ENCODE data around the gene NXPH4. TPM values are rescaled to one million over a fixed set of nuclear protein-coding genes. Genes with fewer than 3 reads are reported as not detected.
A peak's percentile ranks its signal among the peaks of the same experiment; 100 is the strongest.

Gene NXPH4
- polyA plus RNA-seq, 1 donor: 4.2 TPM

GRCh38 chr12:57218030-57218853, 1.6 kb downstream of the NXPH4 start:
- no peak for DNase-seq

DNA sequence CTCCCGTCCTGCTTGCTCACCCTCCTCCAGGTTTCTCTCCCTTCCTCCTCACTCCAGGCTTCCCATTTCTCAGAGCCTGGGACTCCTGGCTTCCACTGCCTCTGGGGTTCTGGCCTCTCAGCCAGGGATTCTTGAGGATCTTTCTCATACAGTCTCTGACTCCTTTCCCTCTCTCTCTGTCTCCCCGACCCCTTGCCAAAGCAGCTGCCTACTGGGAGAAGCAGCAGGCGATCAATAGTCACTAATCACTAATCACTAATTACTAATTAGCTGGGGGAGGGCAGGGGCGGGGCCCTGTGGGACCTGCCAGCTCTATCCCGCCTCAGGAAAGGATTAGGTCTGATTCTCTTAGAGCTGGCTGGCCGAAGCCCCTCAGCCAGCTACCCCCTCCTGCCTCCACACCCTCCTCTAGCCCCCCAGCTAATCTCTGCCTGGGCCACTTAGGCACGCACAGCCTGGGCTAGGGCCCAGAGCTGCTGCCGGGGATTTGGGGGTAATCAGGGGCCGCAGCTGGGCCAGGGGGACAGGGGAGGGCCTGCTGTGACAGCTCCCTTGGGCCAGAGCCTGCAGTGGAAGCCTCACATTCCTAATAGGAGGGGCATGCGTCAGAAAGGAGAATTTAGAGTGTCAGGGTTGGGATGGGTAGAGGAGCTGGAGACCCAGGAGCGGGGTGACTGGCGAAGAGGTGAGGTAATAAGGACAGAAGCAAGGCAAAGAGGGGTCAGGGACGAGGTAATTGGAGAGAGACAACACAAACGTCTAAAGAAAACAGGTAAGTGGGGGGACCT, 2.8 kb downstream of the NXPH4 start:
- no peak for DNase-seq

DNA sequence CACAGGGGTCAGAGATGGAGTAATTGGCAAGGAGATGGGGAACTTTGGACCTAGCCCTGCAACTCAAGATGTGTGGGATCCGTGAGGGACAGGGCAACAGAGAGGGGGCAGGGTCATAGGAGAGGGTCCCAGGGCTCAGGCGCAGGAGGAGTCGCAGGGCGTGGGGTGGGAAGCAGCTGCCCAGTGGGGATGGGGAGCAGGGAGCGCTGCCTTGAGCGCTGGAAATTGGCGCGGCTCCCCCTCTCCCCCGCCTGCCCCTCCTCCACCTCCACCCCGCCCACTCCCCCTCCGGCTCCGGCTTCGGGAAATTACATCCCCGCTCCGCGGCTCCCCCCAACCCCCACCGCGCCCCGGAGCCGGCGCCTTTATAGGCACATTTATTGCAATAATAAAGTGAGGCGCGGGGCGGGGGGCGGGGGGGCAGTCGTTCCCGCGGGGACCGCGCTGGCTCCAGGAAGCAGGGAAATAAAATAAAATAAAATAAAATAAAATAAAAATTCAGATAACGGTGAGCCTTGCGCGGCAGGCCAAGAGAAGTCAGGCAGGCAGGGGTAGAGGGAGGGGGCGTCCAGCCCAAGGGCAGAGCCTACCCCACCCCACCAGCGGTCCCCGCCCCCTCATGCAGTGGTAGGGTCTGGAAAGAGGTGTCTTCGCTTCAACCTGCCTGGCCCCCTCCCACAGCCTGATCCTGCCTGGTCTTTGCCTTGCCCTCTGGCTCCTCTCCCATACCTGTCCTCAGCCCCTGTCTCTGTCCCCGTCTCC, 3.6 kb downstream of the NXPH4 start:
- DNase-seq: no peak

DNA sequence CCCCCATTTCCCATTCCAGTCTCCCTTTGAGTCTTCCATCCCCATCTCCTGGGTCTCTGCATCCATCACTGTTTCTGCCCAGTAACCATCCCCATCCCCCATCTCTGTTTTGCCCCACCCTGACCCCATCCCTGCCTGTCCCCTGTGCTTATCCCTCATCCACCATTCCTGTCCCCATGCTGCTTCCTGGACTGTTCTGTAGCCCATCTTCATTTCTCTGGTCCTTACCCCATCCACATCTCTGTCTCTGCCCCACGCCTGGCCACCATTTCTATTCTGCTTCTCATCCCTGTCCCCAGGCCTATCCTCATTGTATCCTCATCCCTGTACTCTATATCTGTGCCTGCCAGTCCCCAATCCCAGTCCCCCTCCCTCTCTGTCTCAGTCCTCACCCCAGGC, 4.2 kb downstream of the NXPH4 start:
- DNase-seq: no peak

DNA sequence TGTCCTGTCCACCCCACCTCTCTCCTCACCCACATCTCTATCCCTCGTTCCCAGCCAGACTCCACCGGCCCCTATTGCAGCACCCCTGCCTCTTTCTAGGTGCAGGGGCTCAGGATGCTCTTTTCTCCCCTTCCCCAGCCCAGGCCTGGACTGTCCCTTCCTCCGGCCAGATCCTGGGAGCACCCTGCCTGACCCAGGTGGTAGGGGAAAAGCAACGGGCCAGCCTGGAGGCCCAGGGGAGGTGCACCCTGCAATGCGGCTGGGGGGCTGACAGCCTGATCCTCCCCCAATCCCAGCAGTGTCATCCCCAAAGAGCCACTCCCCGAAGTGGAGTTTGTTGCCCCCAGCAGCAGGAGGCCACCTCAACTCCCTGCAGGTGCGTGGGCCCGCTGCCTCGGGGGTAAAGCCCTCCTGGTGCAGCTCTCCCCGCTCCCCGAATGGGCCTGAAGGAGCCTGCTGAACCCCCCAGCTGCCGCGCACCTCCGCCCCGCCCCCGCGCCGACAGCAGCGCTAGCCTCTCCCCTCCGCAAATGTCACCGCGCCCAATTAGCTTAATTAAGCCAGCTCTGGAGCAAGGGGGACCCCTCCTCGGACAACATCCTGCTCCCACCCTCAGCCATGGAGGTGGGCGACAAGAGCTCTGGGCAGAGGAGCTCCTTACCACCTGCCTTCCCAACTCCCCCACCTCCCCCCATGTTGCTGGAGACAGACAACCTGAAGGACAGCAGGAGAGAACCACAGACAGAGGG, 4.7 kb downstream of the NXPH4 start:
- no peak for DNase-seq

DNA sequence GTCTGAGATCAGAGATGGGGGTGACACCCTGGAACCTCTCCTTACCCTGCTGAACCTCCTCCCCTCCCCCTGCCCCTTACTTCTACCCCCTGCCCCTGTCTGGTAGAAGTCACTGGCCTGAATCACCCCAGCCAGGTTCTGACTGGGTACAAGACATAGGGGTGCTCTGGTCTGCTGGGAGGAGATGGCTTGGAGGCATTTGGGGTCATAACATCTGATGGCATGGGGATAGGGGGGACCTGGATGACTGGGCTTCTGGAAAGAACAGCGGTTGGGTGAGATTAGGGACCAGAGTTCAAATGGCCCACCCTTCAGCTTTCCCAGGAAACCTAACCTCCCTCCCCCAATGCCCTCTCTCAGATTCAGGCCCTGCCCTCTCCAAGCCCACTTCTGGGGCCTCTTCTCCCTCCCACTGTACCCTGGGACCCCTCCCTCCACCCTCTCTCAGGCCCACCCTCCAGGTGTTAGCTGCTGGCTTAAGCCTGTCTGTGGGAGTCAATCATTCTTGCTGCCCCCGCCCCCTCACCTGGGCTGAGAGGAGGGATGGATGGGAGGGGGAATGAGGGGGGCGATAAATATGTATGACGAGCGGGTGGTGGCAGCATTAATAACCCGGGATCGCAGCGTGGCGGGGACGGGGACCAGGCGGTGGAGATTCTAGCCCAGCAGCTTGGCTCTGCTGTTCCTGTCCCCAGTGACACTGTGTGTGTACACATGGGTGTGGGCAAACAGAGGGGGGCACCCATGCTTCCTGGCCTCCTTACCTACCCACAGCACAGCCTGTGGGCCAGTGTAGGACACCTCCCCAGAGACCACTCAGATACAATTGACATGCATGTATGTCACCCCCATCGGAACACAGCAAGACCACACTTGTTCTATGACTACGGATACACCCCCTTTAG, 5.9 kb downstream of the NXPH4 start:
- DNase-seq: no peak

DNA sequence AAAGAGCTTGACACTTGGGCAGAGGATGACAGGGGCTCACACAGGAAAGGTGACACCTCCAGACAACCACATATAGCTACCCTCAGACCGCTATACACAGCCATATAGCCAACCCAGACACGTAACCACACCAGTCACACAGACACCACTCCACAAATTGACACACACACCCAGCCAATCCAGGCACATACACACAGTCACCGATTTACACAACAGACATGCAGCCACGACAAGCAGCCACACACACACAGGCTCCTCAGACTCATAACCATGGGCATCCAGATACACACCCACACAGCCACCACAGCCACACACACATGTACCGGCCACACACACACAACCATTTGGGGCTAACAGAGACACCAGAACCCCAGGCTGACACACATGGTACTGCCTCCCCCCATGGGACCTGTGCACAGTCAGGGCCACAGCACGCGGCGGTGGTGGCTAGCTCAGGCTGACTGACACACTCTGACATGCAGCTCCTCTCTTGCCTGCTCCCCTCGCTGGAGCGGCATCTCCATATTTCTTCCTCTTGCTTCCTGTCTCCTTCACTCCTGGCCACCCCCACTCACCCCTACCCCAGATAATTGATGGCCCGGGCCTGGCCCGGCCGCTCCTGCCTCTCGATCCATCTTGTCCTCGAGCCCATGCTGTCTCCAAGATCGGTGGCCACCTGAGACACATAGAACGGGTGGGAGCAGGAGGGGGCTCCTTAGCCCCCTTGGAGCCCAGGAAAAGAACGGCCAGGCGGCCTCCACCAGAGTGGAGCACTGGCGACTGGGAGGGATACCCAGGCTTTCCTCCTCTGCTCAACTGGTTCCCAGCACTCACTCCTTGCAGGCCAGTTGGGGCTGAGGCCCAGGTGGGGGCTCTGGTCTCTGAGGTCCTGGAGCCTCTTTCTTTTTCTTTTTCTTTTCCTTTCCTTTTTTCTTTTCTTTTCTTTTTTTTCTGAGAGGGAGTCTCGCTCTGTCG, 6.9 kb downstream of the NXPH4 start:
- no peak for DNase-seq

- no peak for DNase-seq
These were observed 7.8 kb downstream of the NXPH4 start for GRCh38 chr12:57224278-57224972.

DNA sequence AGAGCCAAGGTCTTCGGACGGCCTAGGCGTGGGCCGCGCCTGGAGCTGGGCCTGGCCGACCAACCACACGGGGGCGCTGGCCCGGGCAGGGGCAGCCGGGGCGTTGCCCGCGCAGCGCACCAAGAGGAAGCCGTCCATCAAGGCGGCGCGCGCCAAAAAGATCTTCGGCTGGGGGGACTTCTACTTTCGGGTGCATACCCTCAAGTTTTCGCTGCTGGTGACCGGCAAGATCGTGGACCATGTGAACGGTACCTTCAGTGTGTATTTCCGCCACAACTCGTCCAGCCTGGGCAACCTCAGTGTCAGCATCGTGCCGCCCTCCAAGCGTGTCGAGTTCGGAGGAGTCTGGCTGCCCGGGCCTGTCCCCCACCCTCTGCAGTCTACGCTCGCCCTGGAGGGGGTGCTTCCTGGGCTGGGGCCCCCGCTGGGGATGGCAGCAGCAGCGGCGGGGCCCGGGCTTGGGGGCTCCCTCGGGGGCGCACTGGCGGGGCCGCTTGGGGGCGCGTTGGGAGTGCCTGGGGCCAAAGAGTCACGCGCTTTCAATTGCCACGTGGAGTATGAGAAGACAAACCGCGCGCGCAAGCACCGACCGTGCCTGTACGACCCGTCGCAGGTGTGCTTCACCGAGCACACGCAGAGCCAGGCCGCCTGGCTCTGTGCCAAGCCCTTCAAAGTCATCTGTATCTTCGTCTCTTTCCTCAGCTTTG, 8.5 kb downstream of the NXPH4 start:
- no peak for DNase-seq

DNA sequence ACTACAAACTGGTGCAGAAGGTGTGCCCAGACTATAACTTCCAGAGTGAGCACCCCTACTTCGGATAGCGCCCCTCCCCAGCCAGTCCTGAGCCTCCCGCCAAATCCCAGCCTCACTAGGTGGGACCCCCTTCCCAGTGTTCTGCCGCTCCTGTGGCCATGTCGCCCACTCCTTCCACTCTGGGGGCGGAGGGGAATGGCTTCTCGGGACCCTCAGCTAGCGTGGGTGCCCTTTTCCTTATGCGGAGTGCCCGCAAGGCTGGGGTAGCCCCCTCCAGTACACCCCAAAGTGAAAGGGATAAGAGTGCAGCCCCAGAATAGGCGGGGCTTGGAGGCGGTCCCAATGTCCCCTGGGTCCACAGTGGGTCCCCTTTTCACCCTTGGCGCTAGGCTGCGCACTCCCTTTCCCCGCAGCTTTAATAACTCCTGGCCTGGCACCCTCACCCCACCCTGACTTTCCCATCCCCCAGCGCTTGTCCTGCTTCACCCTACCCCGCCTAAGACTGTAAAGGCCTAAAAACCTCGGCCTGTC, 9.2 kb downstream of the NXPH4 start:
- DNase-seq: no peak

DNA sequence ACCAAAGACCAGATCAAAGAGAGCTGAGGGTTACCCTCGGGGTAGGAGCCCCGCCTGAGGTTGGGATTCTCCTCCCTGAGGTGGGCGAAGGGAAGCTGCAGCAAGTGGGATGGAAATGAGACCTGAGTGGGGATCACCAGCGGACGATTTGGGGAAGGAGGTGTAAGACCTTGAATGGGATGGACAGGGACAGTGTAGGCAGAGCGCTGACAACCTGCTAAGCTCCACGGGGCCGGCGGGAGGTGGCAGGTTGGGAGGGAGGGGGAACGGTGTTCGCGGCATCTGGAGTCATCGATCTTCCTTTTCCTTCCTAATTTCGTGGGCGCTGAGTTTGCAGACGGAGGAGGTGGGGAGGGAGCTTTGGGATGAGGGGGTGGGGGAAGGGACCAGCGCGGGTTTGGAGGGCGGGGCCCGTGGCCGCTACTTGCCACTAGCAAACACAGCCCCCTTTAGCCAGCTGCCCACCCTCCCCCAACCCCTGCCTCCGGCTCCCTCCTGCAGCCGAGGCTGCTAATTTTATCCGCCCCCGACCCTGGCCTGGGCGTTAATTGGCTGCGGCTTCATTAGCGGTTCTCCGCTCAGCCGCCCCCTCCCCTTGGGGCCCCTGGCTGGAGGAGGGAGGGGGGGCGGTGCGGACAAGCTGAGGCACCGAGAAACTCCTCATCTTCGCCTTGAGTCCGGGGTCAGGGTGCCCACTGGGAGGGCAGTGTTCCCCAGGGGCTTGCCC, 10.2 kb downstream of the NXPH4 start:
- no peak for DNase-seq

- no peak for DNase-seq
These were observed 10.9 kb downstream of the NXPH4 start for GRCh38 chr12:57227315-57228115.

DNA sequence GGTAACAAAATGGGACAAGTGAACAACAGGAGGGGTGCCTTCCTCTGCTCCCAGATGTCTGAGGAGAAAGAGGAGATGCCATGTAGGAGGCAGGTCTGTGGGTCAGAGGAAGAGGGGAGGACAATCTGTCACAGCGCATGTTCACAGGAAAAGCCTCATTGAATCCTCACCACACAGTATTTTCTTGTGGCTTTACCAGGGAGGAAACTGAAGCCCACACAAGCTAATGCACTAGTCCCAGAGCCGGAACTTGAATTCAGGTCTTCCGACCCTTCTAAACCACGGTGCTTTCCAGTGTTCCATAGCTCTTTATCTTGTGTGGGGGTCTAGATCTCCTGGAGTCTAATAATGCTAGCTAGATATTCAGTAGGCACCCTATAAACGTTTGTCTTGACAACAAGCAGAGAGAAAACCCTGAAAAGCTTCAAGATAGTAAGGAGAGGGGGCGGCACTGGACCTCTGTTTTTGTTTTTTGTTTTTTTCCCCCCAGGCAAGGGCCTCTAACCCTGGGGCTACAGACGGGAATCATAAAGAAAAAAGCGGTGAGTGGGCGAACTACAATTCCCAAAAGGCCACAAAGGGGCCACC, 12.5 kb downstream of the NXPH4 start:
- DNase-seq: no peak

- DNase-seq: peak; percentile 95
These were observed 13.2 kb downstream of the NXPH4 start, which contains the start of gene SHMT2 for GRCh38 chr12:57229634-57230380. Gene SHMT2 (plus strand): TSS chr12:57229711. CDS start chr12:57229779, 68 bp downstream.

All from left kidney (tissue), 2 donors.